WTC11 (cell line): ENCODE results near the gene SLC8A1. TPM values are rescaled to one million over a fixed set of nuclear protein-coding genes. Genes with fewer than 3 reads are reported as not detected.

ENCODE experiments used
- ATAC-seq: fragments of 200-7000 bp; cut with Tn5 transposase; 2 replicates; pipeline ENCODE4 v1.10.0; 2021; ENCODE audit warnings: mild to moderate bottlenecking, moderate library complexity
- CTCF ChIA-PET: fragments of 300-600 bp; sonication (Branson Sonifier 250); formaldehyde crosslinking; loops from one replicate; lab custom pipeline; 2021; ENCODE audit warnings: antibody characterized with exemption; lab: Charles Lee
- POLR2A ChIA-PET: fragments of 350-600 bp; sonication (Branson Sonifier 250); formaldehyde crosslinking; loops from one replicate; lab custom pipeline; 2021; ENCODE audit warnings: antibody characterized with exemption; lab: Charles Lee
- DNase-seq: peaks from one replicate; pipeline ENCODE4 v3.0.0; 2021; ENCODE audit warnings: low spot score
- H3K27ac Mint-ChIP-seq: 2 replicates; pipeline ENCODE4 v1.8.0; 2021; ENCODE audit warnings: mixed read lengths
- H3K27me3 Mint-ChIP-seq: 2 replicates; pipeline ENCODE4 v1.8.0; 2021; ENCODE audit warnings: low read depth, mild to moderate bottlenecking, moderate library complexity, mixed read lengths
- H3K36me3 Mint-ChIP-seq: 2 replicates; pipeline ENCODE4 v1.8.0; 2021; ENCODE audit warnings: mixed read lengths
- H3K4me1 Mint-ChIP-seq: 2 replicates; pipeline ENCODE4 v1.8.0; 2022; ENCODE audit warnings: mixed read lengths
- H3K4me3 Mint-ChIP-seq: 2 replicates; pipeline ENCODE4 v1.8.0; 2021; ENCODE audit warnings: mild to moderate bottlenecking, moderate library complexity, mixed read lengths
- H3K9me3 Mint-ChIP-seq: 2 replicates; pipeline ENCODE4 v1.8.0; 2021; ENCODE audit warnings: mixed read lengths
- ATF1 ChIP-seq: sonication (generic); formaldehyde crosslinking; IDR thresholded peaks from 2 replicates; pipeline ENCODE4 v1.8.1; 2023; ENCODE audit warnings: mild to moderate bottlenecking, moderate library complexity, missing genetic modification reagents
- CBFB ChIP-seq: sonication (generic); formaldehyde crosslinking; IDR thresholded peaks from 2 replicates; pipeline ENCODE4 v1.8.1; 2022; ENCODE audit warnings: mild to moderate bottlenecking, low read depth, missing genetic modification reagents
- CREM ChIP-seq: sonication (generic); formaldehyde crosslinking; IDR thresholded peaks from 2 replicates; pipeline ENCODE4 v1.8.1; 2022; ENCODE audit warnings: mild to moderate bottlenecking, missing genetic modification reagents, moderate library complexity
- GTF2I ChIP-seq: fragments of 250-450 bp; sonication (Bioruptor Pico); conservative IDR thresholded peaks from 2 replicates; pipeline ENCODE4 v1.4.0; 2021; ENCODE audit warnings: mild to moderate bottlenecking
- JAZF1 ChIP-seq: fragments of 250-450 bp; sonication (Bioruptor Pico); IDR thresholded peaks from 2 replicates; pipeline ENCODE4 v1.9.0; 2021; ENCODE audit warnings: moderate library complexity, mild to moderate bottlenecking, inconsistent platforms
- NFATC4 ChIP-seq: fragments of 250-450 bp; sonication (Bioruptor Pico); IDR thresholded peaks from 2 replicates; pipeline ENCODE4 v1.9.0; 2021; ENCODE audit warnings: mild to moderate bottlenecking
- NFYB ChIP-seq: sonication (generic); formaldehyde crosslinking; conservative IDR thresholded peaks from 2 replicates; pipeline ENCODE4 v1.8.0; 2022; ENCODE audit warnings: low read depth, missing genetic modification reagents
- OVOL2 ChIP-seq: fragments of 250-450 bp; sonication (Bioruptor Pico); IDR thresholded peaks from 2 replicates; pipeline ENCODE4 v1.9.0; 2021; ENCODE audit warnings: mild to moderate bottlenecking, borderline replicate concordance
- ZNF138 ChIP-seq: sonication (generic); formaldehyde crosslinking; conservative IDR thresholded peaks from 2 replicates; pipeline ENCODE4 v1.8.1; 2022; ENCODE audit warnings: mild to moderate bottlenecking, moderate library complexity, missing genetic modification reagents
- ZNF396 ChIP-seq: fragments of 250-450 bp; sonication (Bioruptor Pico); IDR thresholded peaks from 2 replicates; pipeline ENCODE4 v1.8.0; 2021; ENCODE audit warnings: mild to moderate bottlenecking, moderate library complexity, borderline replicate concordance
- ZNF416 ChIP-seq: fragments of 250-450 bp; sonication (Bioruptor Pico); IDR thresholded peaks from 2 replicates; pipeline ENCODE4 v1.9.0; 2021; ENCODE audit warnings: mild to moderate bottlenecking, inconsistent platforms
- ZNF671 ChIP-seq: fragments of 250-450 bp; sonication (Bioruptor Pico); IDR thresholded peaks from 2 replicates; pipeline ENCODE4 v1.8.0; 2021; ENCODE audit warnings: mild to moderate bottlenecking
- total RNA-seq: library from RNA; stranded (reverse); gene quantifications from 3 replicates; pipeline ENCODE4 v1.2.3, GENCODE V29; 2021
- TF ChIP-seq, protein P1 (sequence below): sonication (generic); formaldehyde crosslinking; IDR thresholded peaks from 2 replicates; pipeline ENCODE4 v1.8.0; 2022; ENCODE audit warnings: mild to moderate bottlenecking, missing genetic modification reagents
- TF ChIP-seq, protein P2 (sequence below): fragments of 250-450 bp; sonication (Bioruptor Pico); IDR thresholded peaks from 2 replicates; pipeline ENCODE4 v1.9.0; 2021; ENCODE audit warnings: mild to moderate bottlenecking
- TF ChIP-seq, protein P3 (sequence below): sonication (generic); formaldehyde crosslinking; IDR thresholded peaks from 2 replicates; pipeline ENCODE4 v1.8.1; 2022; ENCODE audit warnings: low read depth, mild to moderate bottlenecking, moderate library complexity, missing genetic modification reagents, borderline replicate concordance
- TF ChIP-seq, protein P4 (sequence below): sonication (generic); formaldehyde crosslinking; IDR thresholded peaks from 2 replicates; pipeline ENCODE4 v1.8.0; 2022; ENCODE audit warnings: mild to moderate bottlenecking, missing genetic modification reagents
- TF ChIP-seq, protein P5 (sequence below): sonication (generic); formaldehyde crosslinking; conservative IDR thresholded peaks from 2 replicates; pipeline ENCODE4 v1.8.1; 2022; ENCODE audit warnings: mild to moderate bottlenecking, missing genetic modification reagents
- TF ChIP-seq, protein P6 (sequence below): fragments of 250-450 bp; sonication (Bioruptor Pico); IDR thresholded peaks from 2 replicates; pipeline ENCODE4 v1.9.0; 2021; ENCODE audit warnings: moderate library complexity, mild to moderate bottlenecking, inconsistent platforms, borderline replicate concordance
- TF ChIP-seq, protein P7 (sequence below): sonication (generic); formaldehyde crosslinking; IDR thresholded peaks from 2 replicates; pipeline ENCODE4 v1.8.1; 2023; ENCODE audit warnings: mild to moderate bottlenecking, missing genetic modification reagents, borderline replicate concordance

Gene SLC8A1
- total RNA-seq, 1 experiment from 2014 or later = 2.6 TPM

DNA sequence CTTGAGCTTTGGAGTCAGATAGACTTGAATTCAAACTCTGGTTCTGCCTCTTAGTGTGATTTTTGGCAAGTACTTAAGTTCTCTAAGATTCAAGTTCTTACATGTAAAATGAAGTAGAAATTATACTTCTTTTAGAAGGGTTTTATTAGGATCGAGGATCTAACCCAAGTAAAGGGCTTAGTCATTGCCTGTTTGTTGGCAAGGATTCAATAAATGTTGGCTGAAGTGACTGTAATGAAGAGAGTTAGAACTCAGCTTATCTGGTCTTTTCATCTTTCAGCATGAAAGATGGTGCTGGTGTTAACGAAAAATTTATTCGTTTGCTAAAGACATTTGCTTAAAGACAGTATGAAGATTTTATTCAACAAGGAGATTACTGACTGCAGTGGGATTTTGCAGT, 356.9 kb downstream of the SLC8A1 start:
- CTCF ChIA-PET = no interaction called here
- DNase-seq = no peak
- Mint-ChIP-seq H3K27ac (no peak overlapping the region), H3K4me1 (peaks cover 19% of the 10 kb centered on the region), H3K36me3 (no peaks in the 10 kb centered on the region), H3K4me3 (no peak overlapping the region), H3K9me3 (no peaks in the 10 kb centered on the region), H3K27me3 (no peaks in the 10 kb centered on the region)
- TF ChIP-seq CREM (CRISPR knock-in tag) (no peak), ZNF138 (CRISPR knock-in tag) (no peak), ATF1 (no peak), NFYB (CRISPR knock-in tag) (no peak)
- POLR2A ChIA-PET = no interaction called here
- ATAC-seq = no peak

DNA sequence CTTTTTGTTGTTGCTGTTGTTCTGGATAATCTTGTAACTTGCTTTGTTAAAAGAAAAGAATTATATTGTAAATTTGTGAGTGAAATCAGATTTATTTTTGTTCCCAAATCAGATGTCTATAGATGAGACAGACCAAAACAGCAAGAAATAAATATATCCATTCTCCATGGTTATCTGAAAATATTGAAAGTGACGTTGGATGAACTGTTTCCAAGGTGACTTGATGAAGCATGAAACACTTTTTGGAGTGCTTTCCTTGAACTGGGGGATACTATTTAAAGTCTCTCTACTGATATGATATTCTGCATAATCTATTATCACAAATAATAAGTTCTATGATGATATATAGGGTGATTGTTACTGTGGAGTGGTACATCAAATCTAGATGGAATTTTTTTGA, 357.4 kb downstream of the SLC8A1 start:
- no peaks in the 10 kb centered on the region for H3K27me3 Mint-ChIP-seq
- DNase-seq (no peak), ATAC-seq (no peak)
- ChIA-PET POLR2A (no interaction called here), CTCF (no interaction called here)
- H3K4me3 Mint-ChIP-seq = no peak overlapping the region
- H3K9me3 Mint-ChIP-seq = no peaks in the 10 kb centered on the region
- H3K4me1 Mint-ChIP-seq = peaks cover 14% of the 10 kb centered on the region
- no peak for TF ChIP-seq CBFB (CRISPR knock-in tag)
- TF ChIP-seq ZNF416 (CRISPR knock-in tag) = no peak
- TF ChIP-seq ZNF396 (CRISPR knock-in tag) = no peak
- no peak for TF ChIP-seq GTF2I (CRISPR knock-in tag)
- TF ChIP-seq, protein P1, sequence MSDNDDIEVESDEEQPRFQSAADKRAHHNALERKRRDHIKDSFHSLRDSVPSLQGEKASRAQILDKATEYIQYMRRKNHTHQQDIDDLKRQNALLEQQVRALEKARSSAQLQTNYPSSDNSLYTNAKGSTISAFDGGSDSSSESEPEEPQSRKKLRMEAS (CRISPR knock-in tag) = no peak
- TF ChIP-seq JAZF1 (CRISPR knock-in tag) = no peak
- no peak for TF ChIP-seq OVOL2
- TF ChIP-seq, protein P2, sequence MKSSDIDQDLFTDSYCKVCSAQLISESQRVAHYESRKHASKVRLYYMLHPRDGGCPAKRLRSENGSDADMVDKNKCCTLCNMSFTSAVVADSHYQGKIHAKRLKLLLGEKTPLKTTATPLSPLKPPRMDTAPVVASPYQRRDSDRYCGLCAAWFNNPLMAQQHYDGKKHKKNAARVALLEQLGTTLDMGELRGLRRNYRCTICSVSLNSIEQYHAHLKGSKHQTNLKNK (CRISPR knock-in tag) = no peak
- TF ChIP-seq, protein P3, sequence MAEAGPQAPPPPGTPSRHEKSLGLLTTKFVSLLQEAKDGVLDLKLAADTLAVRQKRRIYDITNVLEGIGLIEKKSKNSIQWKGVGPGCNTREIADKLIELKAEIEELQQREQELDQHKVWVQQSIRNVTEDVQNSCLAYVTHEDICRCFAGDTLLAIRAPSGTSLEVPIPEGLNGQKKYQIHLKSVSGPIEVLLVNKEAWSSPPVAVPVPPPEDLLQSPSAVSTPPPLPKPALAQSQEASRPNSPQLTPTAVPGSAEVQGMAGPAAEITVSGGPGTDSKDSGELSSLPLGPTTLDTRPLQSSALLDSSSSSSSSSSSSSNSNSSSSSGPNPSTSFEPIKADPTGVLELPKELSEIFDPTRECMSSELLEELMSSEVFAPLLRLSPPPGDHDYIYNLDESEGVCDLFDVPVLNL (CRISPR knock-in tag) = no peak
- TF ChIP-seq, protein P4, sequence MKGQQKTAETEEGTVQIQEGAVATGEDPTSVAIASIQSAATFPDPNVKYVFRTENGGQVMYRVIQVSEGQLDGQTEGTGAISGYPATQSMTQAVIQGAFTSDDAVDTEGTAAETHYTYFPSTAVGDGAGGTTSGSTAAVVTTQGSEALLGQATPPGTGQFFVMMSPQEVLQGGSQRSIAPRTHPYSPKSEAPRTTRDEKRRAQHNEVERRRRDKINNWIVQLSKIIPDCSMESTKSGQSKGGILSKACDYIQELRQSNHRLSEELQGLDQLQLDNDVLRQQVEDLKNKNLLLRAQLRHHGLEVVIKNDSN (CRISPR knock-in tag) = no peak
- TF ChIP-seq, protein P5, sequence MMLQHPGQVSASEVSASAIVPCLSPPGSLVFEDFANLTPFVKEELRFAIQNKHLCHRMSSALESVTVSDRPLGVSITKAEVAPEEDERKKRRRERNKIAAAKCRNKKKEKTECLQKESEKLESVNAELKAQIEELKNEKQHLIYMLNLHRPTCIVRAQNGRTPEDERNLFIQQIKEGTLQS (CRISPR knock-in tag) = no peak
- TF ChIP-seq, protein P6, sequence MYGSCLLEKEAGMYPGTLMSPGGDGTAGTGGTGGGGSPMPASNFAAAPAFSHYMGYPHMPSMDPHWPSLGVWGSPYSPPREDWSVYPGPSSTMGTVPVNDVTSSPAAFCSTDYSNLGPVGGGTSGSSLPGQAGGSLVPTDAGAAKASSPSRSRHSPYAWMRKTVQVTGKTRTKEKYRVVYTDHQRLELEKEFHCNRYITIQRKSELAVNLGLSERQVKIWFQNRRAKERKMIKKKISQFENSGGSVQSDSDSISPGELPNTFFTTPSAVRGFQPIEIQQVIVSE (CRISPR knock-in tag) = no peak
- no peak for TF ChIP-seq ZNF671 (CRISPR knock-in tag)
- TF ChIP-seq NFATC4 = no peak
- TF ChIP-seq, protein P7, sequence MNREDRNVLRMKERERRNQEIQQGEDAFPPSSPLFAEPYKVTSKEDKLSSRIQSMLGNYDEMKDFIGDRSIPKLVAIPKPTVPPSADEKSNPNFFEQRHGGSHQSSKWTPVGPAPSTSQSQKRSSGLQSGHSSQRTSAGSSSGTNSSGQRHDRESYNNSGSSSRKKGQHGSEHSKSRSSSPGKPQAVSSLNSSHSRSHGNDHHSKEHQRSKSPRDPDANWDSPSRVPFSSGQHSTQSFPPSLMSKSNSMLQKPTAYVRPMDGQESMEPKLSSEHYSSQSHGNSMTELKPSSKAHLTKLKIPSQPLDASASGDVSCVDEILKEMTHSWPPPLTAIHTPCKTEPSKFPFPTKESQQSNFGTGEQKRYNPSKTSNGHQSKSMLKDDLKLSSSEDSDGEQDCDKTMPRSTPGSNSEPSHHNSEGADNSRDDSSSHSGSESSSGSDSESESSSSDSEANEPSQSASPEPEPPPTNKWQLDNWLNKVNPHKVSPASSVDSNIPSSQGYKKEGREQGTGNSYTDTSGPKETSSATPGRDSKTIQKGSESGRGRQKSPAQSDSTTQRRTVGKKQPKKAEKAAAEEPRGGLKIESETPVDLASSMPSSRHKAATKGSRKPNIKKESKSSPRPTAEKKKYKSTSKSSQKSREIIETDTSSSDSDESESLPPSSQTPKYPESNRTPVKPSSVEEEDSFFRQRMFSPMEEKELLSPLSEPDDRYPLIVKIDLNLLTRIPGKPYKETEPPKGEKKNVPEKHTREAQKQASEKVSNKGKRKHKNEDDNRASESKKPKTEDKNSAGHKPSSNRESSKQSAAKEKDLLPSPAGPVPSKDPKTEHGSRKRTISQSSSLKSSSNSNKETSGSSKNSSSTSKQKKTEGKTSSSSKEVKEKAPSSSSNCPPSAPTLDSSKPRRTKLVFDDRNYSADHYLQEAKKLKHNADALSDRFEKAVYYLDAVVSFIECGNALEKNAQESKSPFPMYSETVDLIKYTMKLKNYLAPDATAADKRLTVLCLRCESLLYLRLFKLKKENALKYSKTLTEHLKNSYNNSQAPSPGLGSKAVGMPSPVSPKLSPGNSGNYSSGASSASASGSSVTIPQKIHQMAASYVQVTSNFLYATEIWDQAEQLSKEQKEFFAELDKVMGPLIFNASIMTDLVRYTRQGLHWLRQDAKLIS (CRISPR knock-in tag) = no peak
- no peaks in the 10 kb centered on the region for H3K36me3 Mint-ChIP-seq
- no peak overlapping the region for H3K27ac Mint-ChIP-seq
